Immature natural killer cell (primary cell): ENCODE measurements around the gene STAC. TPM values are rescaled to one million over a fixed set of nuclear protein-coding genes. Genes with fewer than 3 reads are reported as not detected.
"Not testable (repeated sequence)": the region's sequence is repeated elsewhere in the genome, so short reads cannot be mapped to it uniquely, and the experiment has no call there.

Source experiments
- DNase-seq, 3 donors: peaks; one replicate each; pipeline ENCODE4 v3.0.0; 2022; ENCODE audit warnings: mixed read lengths in 1 of 3
- H3K27ac Mint-ChIP-seq, 6 donors: one replicate each; pipeline ENCODE4 v1.8.0; 2020; ENCODE audit warnings: mixed read lengths in 6 of 6, mild to moderate bottlenecking in 5 of 6, inconsistent platforms in 4 of 6, moderate library complexity in 3 of 6
- H3K27me3 Mint-ChIP-seq, 3 donors: one replicate each; pipeline ENCODE4 v1.8.0; 2020 to 2021; ENCODE audit warnings: low read depth in 3 of 3, mild to moderate bottlenecking in 3 of 3, mixed read lengths in 3 of 3, moderate library complexity in 3 of 3, inconsistent platforms in 1 of 3
- H3K36me3 Mint-ChIP-seq, 3 donors: one replicate each; pipeline ENCODE4 v1.8.0; 2020; ENCODE audit warnings: mixed read lengths in 3 of 3, inconsistent platforms in 2 of 3, mild to moderate bottlenecking in 2 of 3
- H3K4me1 Mint-ChIP-seq, 2 donors: one replicate each; pipeline ENCODE4 v1.8.0; 2020; ENCODE audit warnings: inconsistent platforms in 2 of 2, mild to moderate bottlenecking in 2 of 2, mixed read lengths in 2 of 2, moderate library complexity in 1 of 2
- H3K4me3 Mint-ChIP-seq, 5 donors: one replicate each; pipeline ENCODE4 v1.8.0; 2020; ENCODE audit warnings: mild to moderate bottlenecking in 5 of 5, mixed read lengths in 5 of 5, inconsistent platforms in 3 of 5, moderate library complexity in 3 of 5
- H3K9me3 Mint-ChIP-seq, 6 donors: one replicate each; pipeline ENCODE4 v1.8.0; 2020; ENCODE audit warnings: mild to moderate bottlenecking in 6 of 6, mixed read lengths in 6 of 6, inconsistent platforms in 4 of 6, moderate library complexity in 3 of 6
- polyA plus RNA-seq, 3 donors: library from polyadenylated mRNA; unstranded; fragments of 300-500 nt; fragmentation: Illumina TruSeq; gene quantifications; one replicate each; pipeline ENCODE4 v1.2.3, GENCODE V29; 2021

STAC gene
- polyA plus RNA-seq, 3 donors from 2014 or later, result not detected

DNA sequence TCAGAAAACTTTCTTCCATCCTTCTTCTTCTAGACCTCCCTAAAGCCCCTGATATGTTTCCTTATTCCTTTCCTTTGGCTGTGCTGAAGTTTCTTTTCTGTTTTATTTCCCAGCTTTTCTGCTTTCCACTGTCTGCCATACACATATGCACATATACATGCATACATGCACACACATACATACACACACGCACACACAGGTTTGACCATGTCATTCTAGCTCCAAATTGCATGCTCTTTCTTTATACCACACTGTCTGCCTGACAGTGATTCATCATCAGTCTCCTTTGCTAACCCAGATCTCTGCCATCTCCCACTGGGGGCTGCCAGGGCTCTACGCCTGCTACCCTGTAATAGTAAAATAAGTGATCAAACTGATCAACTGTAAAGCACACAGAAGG is 181.3 kb downstream of the STAC start:
- Mint-ChIP-seq H3K4me3 (no peak overlapping the region), H3K27me3 (peaks cover 0 to 2% (median 1%) of the 10 kb centered on the region in 3 donors), H3K4me1 (no peaks in the 10 kb centered on the region), H3K9me3 (peaks cover 0 to 4% (median under 1%) of the 10 kb centered on the region in 6 donors), H3K36me3 (peaks cover 0 to 3% (median 0%) of the 10 kb centered on the region in 3 donors), H3K27ac (no peak overlapping the region)
- DNase-seq, result no peak

DNA sequence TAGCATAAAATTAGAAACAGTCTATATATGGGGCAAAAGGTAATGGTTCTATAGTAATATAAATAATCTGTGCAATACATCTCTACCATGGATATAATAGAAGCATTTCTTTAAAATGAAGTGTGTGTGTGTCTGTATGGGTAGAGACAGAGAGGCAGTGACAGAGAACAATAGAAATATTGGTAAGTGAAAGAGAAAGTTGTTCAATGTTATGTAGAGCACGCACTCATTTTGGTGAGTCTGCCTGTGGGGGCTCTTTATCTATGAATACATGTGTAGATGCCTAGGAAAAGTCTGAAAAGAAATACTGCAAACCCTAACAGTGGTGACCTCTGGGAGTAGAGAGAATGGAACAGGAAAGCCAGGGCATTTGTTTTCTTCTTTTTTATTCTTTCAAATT is 182.6 kb downstream of the STAC start:
- no peak for DNase-seq
- Mint-ChIP-seq H3K4me3 (peak overlapping the region in 1 of 5 donors; percentile 36), H3K36me3 (peaks cover 0 to 3% (median 0%) of the 10 kb centered on the region in 3 donors)

DNA sequence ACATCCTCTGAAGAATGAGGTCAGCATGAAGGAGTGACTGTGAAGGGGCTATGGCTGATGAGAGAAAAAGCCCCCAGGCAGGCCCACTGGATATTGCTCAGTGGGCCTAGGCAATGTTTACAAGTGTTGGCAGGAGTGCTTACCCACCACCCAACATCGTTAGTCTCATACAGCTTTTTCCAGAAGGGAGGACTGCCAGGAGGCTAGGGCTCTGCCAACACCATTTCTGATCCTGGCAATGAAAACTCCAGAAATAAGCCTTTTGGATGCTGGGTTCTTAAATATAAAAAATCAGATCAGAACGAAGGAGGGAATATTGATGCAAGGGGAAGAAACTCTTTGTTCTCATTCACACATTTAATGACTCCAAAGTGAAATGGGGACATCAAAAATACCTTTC is 194.9 kb downstream of the STAC start:
- peaks cover 0 to 3% (median 0%) of the 10 kb centered on the region in 3 donors for H3K36me3 Mint-ChIP-seq
- H3K27ac Mint-ChIP-seq, result no peak overlapping the region
- H3K9me3 Mint-ChIP-seq, result peaks cover 2 to 26% (median 10%) of the 10 kb centered on the region in 6 donors
- peaks cover 0 to 2% (median 0%) of the 10 kb centered on the region in 3 donors for H3K27me3 Mint-ChIP-seq
- H3K4me3 Mint-ChIP-seq, result no peak overlapping the region
- H3K4me1 Mint-ChIP-seq, result no peaks in the 10 kb centered on the region
- DNase-seq, result no peak

More for the DNA sequence above, 182.6 kb downstream of the STAC start:
- H3K4me1 Mint-ChIP-seq, result no peaks in the 10 kb centered on the region
- peaks cover 0 to 2% (median 1%) of the 10 kb centered on the region in 3 donors for H3K27me3 Mint-ChIP-seq
- peaks cover 0 to 5% (median 2%) of the 10 kb centered on the region in 6 donors for H3K9me3 Mint-ChIP-seq
- H3K27ac Mint-ChIP-seq, result no peak overlapping the region

DNA sequence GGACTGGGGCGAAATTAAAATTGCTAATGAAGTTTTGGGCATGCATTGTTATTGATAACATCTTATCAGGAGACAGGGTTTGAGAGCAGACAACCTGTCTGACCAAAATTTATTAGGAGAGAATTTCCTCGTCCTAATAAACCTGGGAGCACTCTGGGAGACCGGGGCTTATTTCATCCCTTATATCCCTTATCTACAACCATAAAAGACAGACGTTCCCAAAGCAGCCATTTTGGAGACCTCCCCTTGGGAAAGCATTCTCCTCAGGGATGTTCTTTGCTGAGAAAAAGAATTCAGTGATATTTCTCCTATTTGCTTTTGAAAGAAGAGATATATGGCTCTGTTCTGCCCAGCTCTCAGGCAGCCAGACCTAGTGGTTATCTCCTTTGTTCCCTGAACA is 198.1 kb downstream of the STAC start:
- not testable (repeated sequence) for H3K27me3 Mint-ChIP-seq, H3K4me1 Mint-ChIP-seq, H3K36me3 Mint-ChIP-seq, H3K27ac Mint-ChIP-seq, DNase-seq, H3K4me3 Mint-ChIP-seq
- H3K9me3 Mint-ChIP-seq, result peaks cover 2 to 30% (median 14%) of the 10 kb centered on the region in 6 donors

DNA sequence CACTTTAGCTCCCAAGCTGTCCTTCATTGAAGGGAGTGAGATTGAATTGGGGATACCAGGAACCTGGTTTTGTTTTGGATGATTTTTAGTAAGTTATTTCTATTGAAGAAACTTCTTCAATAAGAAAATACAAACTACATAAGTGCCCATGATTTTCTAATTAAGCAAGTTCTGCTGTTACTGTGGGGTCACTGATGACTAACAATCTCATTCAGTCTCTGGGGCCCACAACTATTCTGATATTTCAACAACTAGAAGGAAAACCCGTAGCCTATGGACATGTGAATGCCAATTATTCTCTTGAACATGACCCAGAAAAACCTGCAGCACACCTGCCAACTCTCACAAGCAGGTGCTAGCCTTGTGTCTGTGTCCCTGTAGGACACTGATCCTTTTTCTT is 199.4 kb downstream of the STAC start:
- Mint-ChIP-seq H3K4me1 (no peaks in the 10 kb centered on the region), H3K9me3 (peaks cover 0 to 28% (median 16%) of the 10 kb centered on the region in 6 donors), H3K4me3 (no peak overlapping the region), H3K27me3 (peaks cover 0 to 4% (median 0%) of the 10 kb centered on the region in 3 donors), H3K36me3 (peaks cover 0 to 3% (median 0%) of the 10 kb centered on the region in 3 donors), H3K27ac (no peak overlapping the region)
- DNase-seq, result no peak

DNA sequence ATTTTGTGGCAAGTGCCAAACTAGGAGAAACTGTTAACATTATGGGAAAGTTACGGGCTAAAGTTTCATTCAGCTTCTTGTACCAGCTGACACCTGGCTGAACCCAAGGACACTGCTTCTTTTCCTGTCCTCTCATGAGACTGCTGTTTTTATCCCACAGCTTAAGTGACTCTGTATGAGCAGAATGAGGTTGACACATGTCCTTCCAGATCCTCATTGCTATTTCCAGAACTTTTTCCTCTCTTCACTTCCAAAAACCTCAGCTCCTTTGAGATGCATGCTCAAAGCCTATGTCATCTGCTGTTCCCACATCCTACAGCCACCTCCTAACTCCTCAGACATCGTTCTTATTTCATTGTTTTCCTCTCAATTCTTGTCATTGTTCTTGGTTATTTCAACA is 200.4 kb downstream of the STAC start:
- Mint-ChIP-seq H3K9me3 (peaks cover 3 to 31% (median 18%) of the 10 kb centered on the region in 6 donors), H3K27ac (no peak overlapping the region), H3K4me1 (no peaks in the 10 kb centered on the region), H3K27me3 (peaks cover 0 to 4% (median 0%) of the 10 kb centered on the region in 3 donors), H3K4me3 (no peak overlapping the region), H3K36me3 (peaks cover 0 to 3% (median 0%) of the 10 kb centered on the region in 3 donors)
- DNase-seq, result no peak

DNA sequence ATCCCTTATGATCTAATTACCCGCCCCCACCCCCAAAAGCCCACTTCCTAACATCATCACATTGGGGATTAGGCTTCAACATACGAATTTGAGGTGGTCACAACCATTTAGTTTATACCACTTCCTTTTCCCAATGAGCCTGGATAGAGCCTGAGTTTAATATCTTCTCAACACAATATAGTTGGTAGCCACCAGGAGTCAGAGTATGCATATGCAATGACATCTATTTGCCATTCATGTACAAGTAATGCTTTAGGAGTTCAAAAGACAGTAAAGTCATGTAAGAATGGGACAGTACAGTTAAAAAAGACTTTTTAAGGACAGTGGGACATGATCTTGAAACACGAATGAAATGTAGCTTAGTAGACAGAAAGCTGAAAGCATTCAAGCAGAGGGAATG is 211.7 kb downstream of the STAC start:
- Mint-ChIP-seq H3K4me3 (no peak overlapping the region), H3K27ac (no peak overlapping the region), H3K27me3 (peaks cover 0 to 1% (median 0%) of the 10 kb centered on the region in 3 donors), H3K36me3 (no peaks in the 10 kb centered on the region), H3K4me1 (no peaks in the 10 kb centered on the region), H3K9me3 (peaks cover 0 to 6% (median 0%) of the 10 kb centered on the region in 6 donors)
- DNase-seq, result no peak

DNA sequence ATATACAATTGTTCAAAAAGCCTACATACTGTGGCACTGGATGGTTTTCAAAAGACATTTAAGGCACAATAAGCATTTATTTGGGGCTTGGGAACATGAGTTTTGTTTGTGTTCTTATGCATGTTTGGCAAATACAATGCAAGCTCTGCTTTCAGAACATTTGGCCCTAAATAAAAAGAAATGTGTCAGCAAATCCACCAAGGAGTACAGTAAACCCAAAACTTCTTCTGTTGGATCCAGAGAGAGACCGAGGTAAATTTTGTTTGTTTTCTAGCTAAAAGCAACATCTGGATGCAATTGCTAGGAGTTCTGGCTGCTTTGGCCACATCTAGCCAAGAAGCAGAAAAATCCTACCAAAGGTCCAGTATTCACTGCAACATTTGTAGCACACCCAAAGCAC is 215.2 kb downstream of the STAC start:
- DNase-seq, result no peak
- Mint-ChIP-seq H3K4me3 (no peak overlapping the region), H3K27me3 (peaks cover 0 to 1% (median 0%) of the 10 kb centered on the region in 3 donors), H3K4me1 (no peaks in the 10 kb centered on the region), H3K36me3 (no peaks in the 10 kb centered on the region), H3K27ac (no peak overlapping the region), H3K9me3 (no peaks in the 10 kb centered on the region)

DNA sequence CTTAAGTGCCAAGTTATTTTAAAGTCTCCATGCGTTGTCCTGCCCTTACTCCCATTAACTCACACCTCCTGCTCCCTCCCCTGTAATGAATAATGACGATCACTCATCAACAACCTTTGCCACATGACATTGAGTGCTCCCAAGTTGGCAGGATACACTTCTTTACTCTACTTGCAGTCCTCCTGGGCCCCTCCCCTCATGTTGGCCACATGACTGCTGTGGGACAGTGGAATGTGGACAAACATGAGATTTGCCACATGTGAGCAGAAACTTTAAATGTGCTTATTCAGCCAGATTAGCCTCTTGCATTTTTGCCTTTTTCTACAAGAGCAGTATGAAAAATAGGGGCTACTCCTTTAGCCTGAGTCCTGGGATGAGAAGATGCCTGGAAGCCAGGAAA is 216.1 kb downstream of the STAC start:
- Mint-ChIP-seq H3K4me1 (no peaks in the 10 kb centered on the region), H3K4me3 (no peak overlapping the region), H3K36me3 (no peaks in the 10 kb centered on the region), H3K27ac (no peak overlapping the region), H3K27me3 (peaks cover 0 to 2% (median 1%) of the 10 kb centered on the region in 3 donors), H3K9me3 (peaks cover 0 to 1% (median 0%) of the 10 kb centered on the region in 6 donors)
- DNase-seq, result no peak

DNA sequence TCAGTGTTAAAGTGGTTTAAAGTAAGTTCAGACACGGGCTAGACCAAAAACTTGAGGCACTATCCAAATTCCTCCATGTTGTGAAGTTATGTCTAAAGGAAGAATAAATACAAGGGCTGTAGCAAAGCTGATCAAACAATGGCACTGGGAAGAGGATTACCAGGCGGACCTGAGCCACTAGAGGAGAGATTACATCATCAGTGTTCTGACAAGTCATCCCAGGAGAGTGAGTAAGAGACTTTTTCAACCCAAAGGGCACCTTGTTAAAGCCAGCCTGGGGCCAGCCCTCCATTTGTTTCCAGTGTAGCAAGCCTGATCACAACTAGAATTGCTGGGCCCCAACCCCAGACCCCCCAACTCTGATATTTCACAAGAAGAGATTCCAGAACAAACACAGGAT is 217.1 kb downstream of the STAC start:
- DNase-seq, result no peak
- peaks cover 0 to 2% (median 1%) of the 10 kb centered on the region in 3 donors for H3K27me3 Mint-ChIP-seq
- no peaks in the 10 kb centered on the region for H3K4me1 Mint-ChIP-seq
- H3K9me3 Mint-ChIP-seq, result peaks cover 0 to 1% (median 0%) of the 10 kb centered on the region in 6 donors
- no peak overlapping the region for H3K4me3 Mint-ChIP-seq
- H3K36me3 Mint-ChIP-seq, result no peaks in the 10 kb centered on the region
- no peak overlapping the region for H3K27ac Mint-ChIP-seq
